ENCODE results near the gene USP15. TPM values are rescaled to one million over a fixed set of nuclear protein-coding genes. Genes with fewer than 3 reads are reported as not detected.
"Not testable (repeated sequence)": the region's sequence is repeated elsewhere in the genome, so short reads cannot be mapped to it uniquely, and the experiment has no call there.

The USP15 gene
- total RNA-seq, 2 experiments from 2014 or later: 84.5 to 95.5 TPM

DNA sequence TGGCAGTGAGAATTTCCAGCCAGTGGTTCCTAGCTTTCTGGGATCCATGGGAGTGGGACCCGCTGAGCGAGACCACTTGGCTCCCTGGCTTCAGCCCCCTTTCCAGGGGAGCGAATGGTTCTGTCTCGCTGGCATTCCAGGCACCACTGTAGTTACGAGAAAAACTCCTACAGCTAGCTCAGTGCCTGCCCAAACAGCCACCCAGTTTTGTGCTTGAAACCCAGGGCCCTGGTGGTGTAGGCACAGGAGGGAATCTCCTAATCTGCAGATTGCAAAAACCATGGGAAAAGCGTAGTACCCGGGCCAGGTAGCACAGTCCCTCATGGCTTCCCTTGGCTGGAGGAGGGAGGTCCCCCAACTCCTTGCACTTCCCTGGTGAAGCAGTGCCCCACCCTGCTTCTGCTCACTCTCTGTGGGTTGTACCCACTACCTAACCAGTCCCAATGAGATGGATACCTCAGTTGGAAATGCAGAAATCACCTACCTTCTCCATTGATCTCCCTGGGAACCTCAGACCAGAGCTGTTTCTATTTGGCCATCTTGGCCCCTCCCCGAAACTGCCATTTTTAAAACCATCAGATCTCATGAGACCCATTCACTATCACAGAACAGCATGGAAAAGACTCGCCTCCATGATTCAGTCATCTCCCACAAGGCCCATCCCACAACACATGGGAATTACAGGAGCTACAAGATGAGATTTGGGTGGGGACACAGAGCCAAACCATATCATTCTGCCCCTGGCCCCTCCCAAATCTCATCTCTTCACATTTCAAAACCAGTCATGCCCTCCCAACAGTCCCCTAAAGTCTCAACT lies 83.3 kb downstream of the USP15 start:
- H3K4me3 Mint-ChIP-seq; intact Hi-C loops (cut with micrococcal nuclease); DNase-seq; H3K27ac Mint-ChIP-seq; H3K27me3 Mint-ChIP-seq (ENCODE audit: low read depth): not testable (repeated sequence)
- peaks cover 20% of the 10 kb centered on the region for H3K9me3 Mint-ChIP-seq
- peaks cover 41% of the 10 kb centered on the region for H3K4me1 Mint-ChIP-seq (ENCODE audit: low read depth)
- H3K36me3 Mint-ChIP-seq (ENCODE audit: low read depth): peaks cover 73% of the 10 kb centered on the region
- CTCF ChIA-PET: interaction anchor here (0.6 kb wide), 1 partner anchor 8 kb away, joined by 3 read pairs; no protein-coding TSS in a partner anchor

GRCh38 chr12:62344731-62345556 lies 84.7 kb downstream of the USP15 start:
- intact Hi-C loops (cut with micrococcal nuclease); DNase-seq; H3K4me3 Mint-ChIP-seq; H3K27ac Mint-ChIP-seq; H3K27me3 Mint-ChIP-seq (ENCODE audit: low read depth); CTCF ChIA-PET: not testable (repeated sequence)
- H3K36me3 Mint-ChIP-seq (ENCODE audit: low read depth): peaks cover 64% of the 10 kb centered on the region
- peaks cover 13% of the 10 kb centered on the region for H3K9me3 Mint-ChIP-seq
- peaks cover 33% of the 10 kb centered on the region for H3K4me1 Mint-ChIP-seq (ENCODE audit: low read depth)

- CTCF ChIA-PET: no interaction called here
- intact Hi-C loops (cut with micrococcal nuclease): no loop called here
- Mint-ChIP-seq H3K27me3 (ENCODE audit: low read depth) (no peaks in the 10 kb centered on the region), H3K9me3 (peaks cover 7% of the 10 kb centered on the region), H3K4me3 (no peak overlapping the region), H3K27ac (no peak overlapping the region), H3K4me1 (ENCODE audit: low read depth) (peaks cover 29% of the 10 kb centered on the region), H3K36me3 (ENCODE audit: low read depth) (peaks cover 57% of the 10 kb centered on the region)
- no peak for DNase-seq
Observed at GRCh38 chr12:62345667-62346066, 85.5 kb downstream of the USP15 start.

- Mint-ChIP-seq H3K4me3 (no peak overlapping the region), H3K9me3 (peaks cover 6% of the 10 kb centered on the region), H3K27me3 (ENCODE audit: low read depth) (no peaks in the 10 kb centered on the region), H3K36me3 (ENCODE audit: low read depth) (peaks cover 47% of the 10 kb centered on the region), H3K4me1 (ENCODE audit: low read depth) (peaks cover 27% of the 10 kb centered on the region), H3K27ac (no peak overlapping the region)
- intact Hi-C loops (cut with micrococcal nuclease): no loop called here
- DNase-seq: no peak
- CTCF ChIA-PET: no interaction called here
Observed at GRCh38 chr12:62346817-62347216, 86.6 kb downstream of the USP15 start.

DNA sequence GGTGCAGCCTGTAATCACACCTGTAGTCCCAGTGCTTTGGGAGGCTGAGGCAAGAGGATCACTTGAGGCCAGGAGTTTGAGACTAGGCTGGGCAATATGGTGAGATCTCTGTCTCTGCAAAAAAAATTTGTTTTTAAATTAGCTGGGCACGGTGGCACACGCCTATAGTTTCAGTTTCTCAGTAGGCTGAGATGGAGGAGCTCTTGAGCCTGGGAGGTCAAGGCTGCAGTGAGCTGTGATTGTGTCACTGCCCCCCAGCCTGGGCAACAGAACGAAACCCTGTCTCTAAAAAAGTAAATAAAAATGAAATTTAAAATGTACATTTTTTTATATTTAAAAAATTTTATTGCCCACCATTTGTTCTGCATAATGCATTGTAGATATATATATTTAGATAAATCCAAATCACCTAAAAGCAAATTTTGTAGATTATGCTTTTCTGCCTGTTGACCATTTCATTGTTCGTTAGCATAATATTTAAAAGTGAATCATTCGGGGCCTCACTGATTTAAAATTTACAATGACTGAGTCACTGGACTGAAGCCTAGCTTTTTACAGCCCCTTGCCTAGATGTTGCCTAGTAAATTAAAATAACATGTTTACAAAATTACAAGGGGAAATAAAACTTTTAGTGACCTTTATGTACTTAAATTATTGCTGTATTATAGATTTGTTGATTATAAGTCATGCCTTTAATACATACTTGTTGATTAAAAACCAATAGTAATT lies 87.9 kb downstream of the USP15 start:
- intact Hi-C loops (cut with micrococcal nuclease): no loop called here

GRCh38 chr12:62350554-62350953 lies 90.3 kb downstream of the USP15 start:
- CTCF ChIA-PET: interaction anchor here (0.7 kb wide), 1 partner anchor 73 kb away, joined by 3 read pairs; no protein-coding TSS in a partner anchor
- Mint-ChIP-seq H3K4me3 (no peak overlapping the region), H3K9me3 (peaks cover 2% of the 10 kb centered on the region), H3K4me1 (ENCODE audit: low read depth) (peaks cover 19% of the 10 kb centered on the region), H3K27me3 (ENCODE audit: low read depth) (no peaks in the 10 kb centered on the region), H3K36me3 (ENCODE audit: low read depth) (peaks cover 20% of the 10 kb centered on the region), H3K27ac (no peak overlapping the region)
- no peak for DNase-seq
- intact Hi-C loops (cut with micrococcal nuclease): no loop called here

More for the DNA sequence above, 87.9 kb downstream of the USP15 start:
- H3K36me3 Mint-ChIP-seq (ENCODE audit: low read depth): peaks cover 34% of the 10 kb centered on the region
- H3K27ac Mint-ChIP-seq: no peak overlapping the region
- DNase-seq: no peak
- peaks cover 27% of the 10 kb centered on the region for H3K4me1 Mint-ChIP-seq (ENCODE audit: low read depth)
- no peak overlapping the region for H3K4me3 Mint-ChIP-seq
- H3K9me3 Mint-ChIP-seq: peaks cover 6% of the 10 kb centered on the region
- no peaks in the 10 kb centered on the region for H3K27me3 Mint-ChIP-seq (ENCODE audit: low read depth)
- CTCF ChIA-PET: interaction anchor here (1.0 kb wide), 1 partner anchor 80 kb away, joined by 3 read pairs; no protein-coding TSS in a partner anchor

- no peak overlapping the region for H3K27ac Mint-ChIP-seq
- CTCF ChIA-PET: interaction anchor here (0.6 to 0.7 kb wide), 2 partner anchors 10 to 12 kb away, joined by 5 read pairs; no protein-coding TSS in a partner anchor
- H3K27me3 Mint-ChIP-seq (ENCODE audit: low read depth): no peaks in the 10 kb centered on the region
- H3K4me1 Mint-ChIP-seq (ENCODE audit: low read depth): peaks cover 15% of the 10 kb centered on the region
- intact Hi-C loops (cut with micrococcal nuclease): no loop called here
- H3K4me3 Mint-ChIP-seq: no peak overlapping the region
- H3K9me3 Mint-ChIP-seq: no peaks in the 10 kb centered on the region
- peaks cover 18% of the 10 kb centered on the region for H3K36me3 Mint-ChIP-seq (ENCODE audit: low read depth)
- DNase-seq: no peak
Observed at GRCh38 chr12:62351326-62351725, 91.1 kb downstream of the USP15 start.

DNA sequence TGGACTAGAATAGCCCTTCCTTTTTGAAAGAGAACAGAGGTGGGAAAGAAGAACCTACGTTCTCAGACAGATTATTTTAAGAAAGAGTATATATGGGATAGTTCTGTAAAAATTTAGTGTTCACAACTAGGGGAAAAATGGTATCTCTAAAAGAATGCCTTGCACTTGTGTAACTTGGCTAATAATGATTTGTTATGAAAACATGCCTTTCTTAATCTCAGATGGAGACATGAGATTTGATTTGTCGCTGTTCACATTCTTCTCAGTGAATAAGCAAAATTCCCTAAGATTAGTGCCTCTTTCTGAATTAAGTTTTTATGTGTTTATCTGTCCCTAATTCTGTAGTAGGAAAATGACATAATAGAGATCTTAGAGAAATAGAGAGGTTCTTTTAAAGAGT lies 100.8 kb downstream of the USP15 start:
- Mint-ChIP-seq H3K27me3 (ENCODE audit: low read depth) (no peaks in the 10 kb centered on the region), H3K36me3 (ENCODE audit: low read depth) (peaks cover 41% of the 10 kb centered on the region), H3K4me1 (ENCODE audit: low read depth) (peaks cover 20% of the 10 kb centered on the region), H3K27ac (no peak overlapping the region), H3K9me3 (peaks cover 10% of the 10 kb centered on the region), H3K4me3 (no peak overlapping the region)
- DNase-seq: no peak
- CTCF ChIA-PET: no interaction called here
- intact Hi-C loops (cut with micrococcal nuclease): no loop called here

- DNase-seq: no peak
- CTCF ChIA-PET: interaction anchor here (0.6 kb wide), 1 partner anchor 12 kb away, joined by 5 read pairs; no protein-coding TSS in a partner anchor
- Mint-ChIP-seq H3K9me3 (peaks cover 10% of the 10 kb centered on the region), H3K27me3 (ENCODE audit: low read depth) (no peaks in the 10 kb centered on the region), H3K4me1 (ENCODE audit: low read depth) (peaks cover 39% of the 10 kb centered on the region), H3K27ac (no peak overlapping the region), H3K36me3 (ENCODE audit: low read depth) (peaks cover 54% of the 10 kb centered on the region), H3K4me3 (no peak overlapping the region)
- intact Hi-C loops (cut with micrococcal nuclease): no loop called here
Observed at GRCh38 chr12:62363506-62363905, 103.3 kb downstream of the USP15 start.

DNA sequence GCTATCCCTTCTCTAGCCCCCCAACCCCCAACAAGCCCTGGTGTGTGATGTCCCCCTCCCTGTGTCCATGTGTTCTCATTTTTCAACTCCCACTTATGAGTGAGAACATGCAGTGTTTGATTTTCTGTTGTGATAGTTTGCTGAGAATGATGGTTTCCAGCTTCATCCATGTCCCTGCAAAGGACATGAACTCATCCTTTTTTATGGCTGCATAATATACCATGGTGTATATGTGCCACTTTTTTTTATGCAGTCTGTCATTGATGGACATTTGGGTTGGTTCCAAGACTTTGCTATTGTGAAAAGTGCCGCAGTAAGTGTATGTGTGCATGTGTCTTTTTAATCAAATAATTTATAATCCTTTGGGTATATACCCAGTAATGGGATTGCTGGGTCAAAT lies 104.5 kb downstream of the USP15 start:
- peaks cover 54% of the 10 kb centered on the region for H3K36me3 Mint-ChIP-seq (ENCODE audit: low read depth)
- H3K4me3 Mint-ChIP-seq; H3K27me3 Mint-ChIP-seq (ENCODE audit: low read depth); DNase-seq; intact Hi-C loops (cut with micrococcal nuclease); H3K27ac Mint-ChIP-seq; CTCF ChIA-PET: not testable (repeated sequence)
- H3K9me3 Mint-ChIP-seq: peaks cover 10% of the 10 kb centered on the region
- peaks cover 46% of the 10 kb centered on the region for H3K4me1 Mint-ChIP-seq (ENCODE audit: low read depth)

GRCh38 chr12:62365846-62366245 lies 105.6 kb downstream of the USP15 start:
- Mint-ChIP-seq H3K9me3 (peaks cover 10% of the 10 kb centered on the region), H3K36me3 (ENCODE audit: low read depth) (peaks cover 60% of the 10 kb centered on the region), H3K4me1 (ENCODE audit: low read depth) (peaks cover 47% of the 10 kb centered on the region)
- H3K27me3 Mint-ChIP-seq (ENCODE audit: low read depth); H3K27ac Mint-ChIP-seq; DNase-seq; CTCF ChIA-PET; intact Hi-C loops (cut with micrococcal nuclease); H3K4me3 Mint-ChIP-seq: not testable (repeated sequence)
